ENCODE results near the gene EEF2K. TPM values are rescaled to one million over a fixed set of nuclear protein-coding genes. Genes with fewer than 3 reads are reported as not detected.

The EEF2K gene
- total and polyA plus RNA-seq, 2 of the 13 experiments (the other 11 are each of a cell fraction or from before 2014, with no cell fraction given): 22.0 to 23.8 TPM

- TF ChIP-seq TBX2 (CRISPR knock-in tag; IDR thresholded peaks at IDR 0.05; ENCODE audit: borderline replicate concordance): peak; percentile 80; the same call in 1 of the 2 replicates
- no peak for TF ChIP-seq ZNF432 (CRISPR knock-in tag; IDR thresholded peaks at IDR 0.05; ENCODE audit: borderline replicate concordance)
- peak; percentile 89 for TF ChIP-seq ZNF124 (CRISPR knock-in tag; IDR thresholded peaks at IDR 0.05)
- no peak for TF ChIP-seq ARID3A (IDR thresholded peaks at IDR 0.05; ENCODE audit: low read depth, low read length)
- peak; percentile 74; the same call in 1 of the 2 replicates for TF ChIP-seq TARDBP (CRISPR knock-in tag; IDR thresholded peaks at IDR 0.05)
- peak; percentile 87; the same call in 1 of the 2 replicates for TF ChIP-seq CREB3 (CRISPR knock-in tag; IDR thresholded peaks at IDR 0.05)
- TF ChIP-seq MAFF (IDR thresholded peaks at IDR 0.05; ENCODE audit: low read depth, low read length): no peak
- no peak for TF ChIP-seq ZNF343 (CRISPR knock-in tag; IDR thresholded peaks at IDR 0.05)
- peak; percentile 98 for TF ChIP-seq ZNF563 (CRISPR knock-in tag; IDR thresholded peaks at IDR 0.05)
- peak; percentile 76; the same call in 1 of the 2 replicates for TF ChIP-seq ZSCAN21 (CRISPR knock-in tag; IDR thresholded peaks at IDR 0.05; ENCODE audit: borderline replicate concordance)
- peak; percentile 68 for TF ChIP-seq TBL1XR1 (IDR thresholded peaks at IDR 0.05; ENCODE audit: borderline replicate concordance, low read length, partially characterized antibody)
- TF ChIP-seq ZNF431 (CRISPR knock-in tag; IDR thresholded peaks at IDR 0.05; ENCODE audit: borderline replicate concordance, low read depth): no peak
- peak; percentile 85; the same call in 1 of the 2 replicates for TF ChIP-seq TMF1 (CRISPR knock-in tag; IDR thresholded peaks at IDR 0.05; ENCODE audit: low read depth)
- peak; percentile 70; the same call in 1 of the 2 replicates for TF ChIP-seq ZBTB34 (CRISPR knock-in tag; IDR thresholded peaks at IDR 0.05)
- TF ChIP-seq ZNF318 (CRISPR knock-in tag; IDR thresholded peaks at IDR 0.05): peak; percentile 88
- no peak for TF ChIP-seq RORA (CRISPR knock-in tag; IDR thresholded peaks at IDR 0.05)
- TF ChIP-seq ZNF564 (CRISPR knock-in tag; IDR thresholded peaks at IDR 0.05): peak; percentile 79; the same call in 1 of the 2 replicates
Observed at GRCh38 chr16:22190081-22190775, 15.8 kb upstream of the EEF2K start (continued).

All from HepG2 (cell line).